Panc1 (cell line): Measurements from ENCODE around the gene ALG10.
"Not testable (repeated sequence)": the region's sequence is repeated elsewhere in the genome, so short reads cannot be mapped to it uniquely, and the experiment has no call there.

ENCODE experiments used
- POLR2AphosphoS5 ChIP-seq: IDR thresholded peaks from 2 replicates; pipeline ENCODE4 v1.6.1; 2012; ENCODE audit warnings: mild to moderate bottlenecking, low read depth, low read length, moderate library complexity
- TF ChIP-seq, protein P1 (sequence below): fragments of 450-650 bp; IDR thresholded peaks from 2 replicates; pipeline ENCODE4 v1.5.1; 2017; ENCODE audit warnings: mild to moderate bottlenecking

DNA sequence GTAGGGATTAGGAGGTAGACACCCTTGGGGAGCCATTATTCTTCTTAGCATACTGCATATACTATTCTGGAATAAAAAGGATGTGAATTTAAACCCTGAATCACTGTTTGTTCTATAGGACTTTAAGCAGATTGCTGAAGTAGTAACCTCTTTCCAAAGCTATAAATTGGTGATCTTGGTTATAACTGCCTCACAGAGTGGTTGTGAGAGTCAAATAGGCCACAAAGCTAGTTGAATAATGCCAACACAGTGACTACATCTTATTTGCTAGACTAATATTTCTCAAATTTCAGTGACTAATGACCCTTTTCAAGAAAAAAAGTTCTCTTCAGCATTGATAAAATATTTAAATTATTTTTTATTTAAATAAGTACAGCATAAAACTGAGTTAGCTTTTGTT lies 13.5 kb upstream of the ALG10 start:
- TF ChIP-seq, protein P1, sequence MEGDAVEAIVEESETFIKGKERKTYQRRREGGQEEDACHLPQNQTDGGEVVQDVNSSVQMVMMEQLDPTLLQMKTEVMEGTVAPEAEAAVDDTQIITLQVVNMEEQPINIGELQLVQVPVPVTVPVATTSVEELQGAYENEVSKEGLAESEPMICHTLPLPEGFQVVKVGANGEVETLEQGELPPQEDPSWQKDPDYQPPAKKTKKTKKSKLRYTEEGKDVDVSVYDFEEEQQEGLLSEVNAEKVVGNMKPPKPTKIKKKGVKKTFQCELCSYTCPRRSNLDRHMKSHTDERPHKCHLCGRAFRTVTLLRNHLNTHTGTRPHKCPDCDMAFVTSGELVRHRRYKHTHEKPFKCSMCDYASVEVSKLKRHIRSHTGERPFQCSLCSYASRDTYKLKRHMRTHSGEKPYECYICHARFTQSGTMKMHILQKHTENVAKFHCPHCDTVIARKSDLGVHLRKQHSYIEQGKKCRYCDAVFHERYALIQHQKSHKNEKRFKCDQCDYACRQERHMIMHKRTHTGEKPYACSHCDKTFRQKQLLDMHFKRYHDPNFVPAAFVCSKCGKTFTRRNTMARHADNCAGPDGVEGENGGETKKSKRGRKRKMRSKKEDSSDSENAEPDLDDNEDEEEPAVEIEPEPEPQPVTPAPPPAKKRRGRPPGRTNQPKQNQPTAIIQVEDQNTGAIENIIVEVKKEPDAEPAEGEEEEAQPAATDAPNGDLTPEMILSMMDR: not testable (repeated sequence)
- not testable (repeated sequence) for TF ChIP-seq POLR2AphosphoS5
